T follicular helper cell (primary cell): ENCODE results near the gene EFCAB11.

Experiments
- DNase-seq: peaks from one replicate; pipeline ENCODE4 v3.0.0-alpha.2; 2020; ENCODE audit warnings: low read depth

Gene EFCAB11

DNA sequence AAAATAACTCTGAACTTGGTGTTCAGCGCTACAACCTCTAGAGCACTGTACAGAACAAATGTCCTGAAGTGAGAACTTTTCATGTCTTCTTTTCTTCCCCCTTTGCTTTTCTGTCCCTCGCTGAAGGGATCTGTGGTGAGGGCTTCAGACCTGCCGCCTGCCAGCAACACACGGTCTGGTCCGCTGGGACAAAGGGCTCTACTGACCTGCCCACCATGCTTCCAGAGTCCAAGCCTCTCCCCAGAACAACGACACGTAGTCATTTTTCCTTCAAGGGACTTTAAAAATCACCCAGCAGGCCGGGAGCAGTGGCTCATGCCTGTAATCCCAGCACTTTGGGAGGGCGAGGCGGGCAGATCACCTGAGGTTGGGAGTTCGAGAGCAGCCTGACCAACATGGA, 140.4 kb downstream of the EFCAB11 start:
- no peak for DNase-seq

DNA sequence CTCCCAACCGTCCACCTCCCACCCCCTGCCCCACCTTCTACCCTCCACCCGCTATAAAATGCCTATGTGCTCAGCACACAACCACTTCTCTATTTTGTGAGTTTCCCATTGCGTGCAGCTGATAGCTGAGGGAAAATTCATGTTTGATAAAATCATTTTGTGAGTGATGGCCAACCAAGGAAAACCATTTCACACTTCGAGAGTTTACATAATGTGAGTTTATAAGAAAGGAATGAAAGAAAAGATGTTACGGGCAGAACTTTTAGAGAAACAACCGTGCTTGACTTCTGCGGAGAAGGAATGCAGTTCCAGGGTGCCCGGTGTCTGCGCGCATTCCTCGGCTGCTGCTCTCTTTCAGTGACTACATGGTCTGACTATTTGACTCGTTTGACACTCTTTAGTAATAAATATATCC, 140.9 kb downstream of the EFCAB11 start:
- DNase-seq = no peak

DNA sequence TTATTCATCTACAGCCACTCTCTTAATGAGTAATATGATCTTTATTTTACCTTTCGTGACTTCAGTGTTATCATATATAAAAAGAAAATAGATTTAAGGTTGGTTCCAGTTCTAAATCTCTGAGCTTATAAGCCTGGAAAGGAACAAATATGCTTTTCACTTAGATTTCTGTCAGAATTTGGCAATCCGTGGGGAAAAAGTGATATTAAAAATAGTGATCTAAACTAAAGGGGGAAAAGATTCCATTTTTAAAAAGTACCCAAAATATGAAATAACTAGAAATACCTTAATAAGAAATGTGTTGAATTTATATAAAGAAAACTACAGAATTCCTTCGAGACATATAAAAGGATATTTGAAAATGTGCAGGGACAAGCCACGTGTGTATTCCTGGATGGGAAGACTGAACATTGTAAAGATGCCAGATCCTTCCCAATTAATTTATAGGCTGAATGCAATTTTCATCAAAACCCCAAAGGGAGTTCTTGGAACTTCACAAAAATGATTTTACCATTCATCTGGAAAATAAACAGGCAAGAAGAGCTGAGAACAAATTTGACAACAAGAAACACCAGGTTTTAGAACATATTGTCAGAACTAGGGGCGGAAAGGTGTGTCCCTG, 142.5 kb downstream of the EFCAB11 start:
- no peak for DNase-seq

DNA sequence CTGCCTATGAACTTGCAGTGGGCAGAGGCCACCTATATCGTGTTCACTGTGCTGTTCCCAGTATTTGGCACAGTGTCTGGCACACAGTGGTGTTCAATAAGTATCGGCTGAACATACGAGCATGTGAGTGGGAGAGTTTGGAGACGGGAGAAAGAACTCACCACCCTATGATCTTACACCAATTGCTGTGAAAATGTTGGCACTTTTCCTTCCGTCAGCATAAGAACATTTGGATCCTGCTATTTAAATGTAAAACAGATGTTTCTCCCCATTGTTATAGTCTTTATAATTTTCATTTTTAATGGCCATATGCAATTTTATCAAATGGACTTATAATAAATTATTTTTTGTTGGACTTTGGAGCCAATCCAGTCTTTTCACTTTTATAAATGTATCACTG, 144.4 kb downstream of the EFCAB11 start:
- DNase-seq = no peak

DNA sequence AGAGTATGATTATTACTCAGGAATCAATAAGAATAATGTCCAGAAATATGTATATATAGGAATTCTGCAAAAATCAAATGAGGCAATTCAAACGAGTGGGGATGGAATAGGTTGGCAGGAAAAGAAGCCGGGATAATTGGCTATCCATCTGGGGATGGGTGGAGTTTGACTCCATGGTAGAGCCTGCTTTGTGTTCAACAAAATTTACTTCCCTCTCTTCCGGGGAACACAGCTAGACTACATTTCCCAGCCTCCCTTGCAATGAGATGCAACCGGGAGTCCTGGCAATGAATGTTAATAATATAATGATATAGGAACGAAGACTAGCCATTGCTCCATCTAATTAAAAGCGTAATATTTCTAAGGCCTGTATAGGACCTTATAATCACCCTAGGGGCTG, 146.6 kb downstream of the EFCAB11 start:
- no peak for DNase-seq

DNA sequence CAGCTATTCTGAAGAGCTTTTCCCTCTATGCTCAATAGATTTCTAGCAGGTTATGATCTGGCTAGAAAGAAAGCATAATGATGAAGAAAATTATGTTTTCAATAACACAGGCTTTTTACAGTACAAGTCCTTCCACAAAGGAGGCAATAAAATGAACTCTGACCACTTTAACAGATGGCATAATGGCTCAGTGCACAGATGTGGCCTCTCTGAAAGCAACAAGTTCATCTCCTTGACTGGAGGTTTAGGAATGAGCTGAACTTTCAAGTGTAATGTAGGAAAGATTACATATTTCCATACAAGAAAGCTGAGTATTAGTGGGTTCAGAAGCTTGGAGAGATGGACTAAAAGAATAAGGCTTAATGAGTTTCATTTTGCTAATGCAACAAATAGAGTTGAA, 147.4 kb downstream of the EFCAB11 start:
- DNase-seq = no peak

DNA sequence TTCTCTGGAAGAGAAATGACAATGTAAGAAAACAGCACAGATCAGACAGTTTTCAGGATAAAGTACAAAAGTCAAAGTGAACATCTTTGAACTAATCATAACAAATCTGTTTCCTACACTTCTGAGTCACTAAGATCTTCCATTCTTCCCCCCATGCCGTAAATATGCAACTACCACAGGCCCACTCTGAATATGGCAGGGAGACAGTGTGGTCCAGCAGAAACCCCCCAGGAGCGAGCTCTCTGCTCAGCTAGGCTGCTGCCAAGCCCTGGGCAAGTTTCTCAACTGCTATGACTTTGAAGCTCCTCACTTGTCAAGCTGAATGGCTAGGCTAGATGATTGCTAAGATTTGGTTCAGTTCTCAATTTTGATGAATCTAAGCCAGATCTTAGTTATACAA, 148.1 kb downstream of the EFCAB11 start:
- no peak for DNase-seq

DNA sequence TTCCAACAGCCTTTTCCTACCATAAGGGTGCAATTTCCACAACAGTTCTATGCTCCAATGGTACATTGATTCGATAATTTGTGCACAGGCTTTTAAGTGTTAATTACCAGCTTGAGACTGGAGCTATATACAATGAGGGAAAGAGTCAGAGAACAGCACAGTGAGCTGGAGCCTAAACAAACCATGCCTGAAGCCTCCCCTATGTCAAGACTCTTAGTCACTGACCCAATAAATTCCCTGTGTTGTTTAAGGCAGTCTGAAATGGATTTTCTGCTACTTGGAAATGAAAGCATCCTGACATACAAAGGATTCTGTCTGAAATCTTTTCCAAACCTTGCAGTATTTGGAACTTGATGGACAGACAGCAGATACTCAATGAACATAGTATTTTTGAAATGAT, 149.0 kb downstream of the EFCAB11 start:
- DNase-seq = no peak

DNA sequence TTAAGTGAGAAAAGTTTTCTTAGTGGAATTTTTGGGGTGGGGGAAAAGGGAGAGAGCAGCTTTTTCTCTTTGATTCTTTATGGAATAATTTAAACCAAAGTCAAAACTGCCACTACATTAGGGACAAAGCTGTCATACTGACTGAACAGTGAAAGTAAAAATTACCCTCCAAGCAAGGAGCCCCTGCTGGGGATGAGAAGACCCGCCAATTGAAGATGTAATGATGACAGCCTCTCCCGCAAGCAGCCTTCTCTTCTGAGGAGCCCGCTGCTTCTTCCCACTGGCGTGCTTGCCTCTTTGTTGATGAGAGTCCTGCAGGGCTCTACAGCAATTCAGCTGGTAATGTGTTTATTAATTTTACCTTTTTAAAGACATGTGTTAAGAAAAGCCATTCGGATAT, 151.0 kb downstream of the EFCAB11 start:
- no peak for DNase-seq

DNA sequence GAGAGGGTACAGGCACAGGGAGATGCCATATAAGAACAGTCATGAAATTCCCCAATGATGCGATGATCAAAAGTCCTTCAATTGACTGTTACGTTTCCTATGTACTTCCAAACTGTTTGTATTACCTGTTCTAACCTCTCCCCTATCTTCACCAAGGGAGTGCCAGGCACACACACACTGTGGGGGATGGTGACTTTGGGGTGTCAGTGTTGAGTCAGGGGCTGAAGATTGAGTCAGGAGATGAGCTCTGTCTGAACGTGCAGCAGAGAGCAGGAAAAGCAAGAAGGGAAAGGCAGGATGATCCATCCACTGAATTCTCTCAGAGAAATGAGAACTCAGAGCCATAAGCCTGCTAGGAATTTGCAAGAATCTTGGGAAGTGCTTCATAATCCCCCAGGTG, 153.4 kb downstream of the EFCAB11 start:
- DNase-seq = no peak

DNA sequence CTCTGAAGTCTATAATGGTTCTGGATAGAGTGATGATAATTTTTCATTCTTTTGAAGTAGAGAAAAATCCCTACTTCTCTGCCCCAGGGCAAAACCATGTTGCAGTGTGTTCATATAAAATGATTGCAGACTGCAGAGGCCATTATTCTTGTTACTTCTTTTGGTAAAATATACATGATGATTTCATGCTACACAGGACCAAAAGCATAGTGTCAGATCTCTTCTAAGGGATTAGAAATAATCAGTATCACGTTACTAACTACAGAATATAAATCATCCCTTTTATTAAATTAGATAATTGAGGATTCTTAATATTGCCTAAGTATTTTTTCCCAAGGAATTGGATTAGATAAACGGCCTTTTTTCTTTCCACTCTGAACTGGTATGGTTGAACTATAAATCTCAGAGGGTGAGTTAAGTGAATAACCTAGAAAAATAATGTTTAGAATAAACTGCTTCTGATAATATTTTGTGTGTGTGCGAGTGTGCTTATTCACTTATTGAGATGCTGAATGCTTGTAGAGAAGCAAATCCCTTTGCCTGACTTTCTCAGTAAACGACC, 156.2 kb downstream of the EFCAB11 start:
- no peak for DNase-seq

DNA sequence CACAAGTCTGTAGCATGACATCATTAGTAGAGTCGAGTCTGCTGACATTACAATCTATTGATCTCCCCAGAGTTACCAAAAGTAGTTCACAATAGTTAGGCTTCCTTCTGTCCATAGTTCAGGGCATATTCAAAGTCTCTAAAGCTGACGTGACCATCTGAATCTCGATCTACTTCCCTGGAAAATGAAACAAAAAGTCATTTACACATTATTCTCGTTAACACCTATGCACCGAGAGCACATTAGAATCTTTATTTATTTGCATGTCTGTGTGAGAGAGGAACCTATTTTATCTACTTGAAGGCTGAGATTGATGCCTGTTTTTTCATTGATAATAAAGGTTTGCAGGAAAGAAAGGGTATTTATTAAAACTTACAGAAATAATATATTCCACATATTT, 157.4 kb downstream of the EFCAB11 start:
- DNase-seq = no peak

DNA sequence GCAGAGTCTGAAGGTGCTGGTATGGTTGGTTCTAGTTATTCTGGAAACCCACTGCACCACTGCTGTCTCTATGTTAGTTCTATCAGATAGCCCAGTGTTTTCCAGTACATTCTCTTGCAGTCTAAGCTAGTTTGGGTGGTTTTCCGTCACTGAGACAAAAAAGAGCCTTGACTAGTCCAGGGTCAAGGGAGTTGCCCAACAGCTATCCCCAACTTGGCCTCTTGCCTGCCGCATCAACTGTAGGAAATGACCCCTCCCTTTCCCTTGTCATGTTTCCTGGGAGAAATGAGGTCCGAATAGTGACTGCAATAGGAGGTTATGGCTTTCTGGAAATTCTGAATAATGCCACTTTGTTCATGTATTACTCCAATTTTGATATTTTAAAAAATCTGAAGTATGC, 160.4 kb downstream of the EFCAB11 start:
- DNase-seq = no peak

DNA sequence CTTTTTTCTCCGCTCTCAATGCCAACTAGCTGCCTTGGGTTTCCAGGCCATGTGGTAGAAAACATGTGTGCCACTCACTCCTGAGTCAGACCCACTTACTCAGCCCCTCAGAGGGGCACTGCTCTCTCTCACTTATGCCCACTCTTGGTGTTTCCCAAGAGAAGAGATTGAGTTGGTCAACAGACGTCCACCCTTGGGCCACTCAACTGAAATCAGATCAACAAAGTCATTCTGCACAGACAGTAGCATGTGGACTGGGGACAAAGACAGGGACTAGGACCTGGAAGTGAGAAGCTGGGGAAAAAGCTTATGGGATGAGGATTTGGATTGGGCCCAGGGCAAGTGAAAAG, 161.2 kb downstream of the EFCAB11 start:
- DNase-seq = no peak

DNA sequence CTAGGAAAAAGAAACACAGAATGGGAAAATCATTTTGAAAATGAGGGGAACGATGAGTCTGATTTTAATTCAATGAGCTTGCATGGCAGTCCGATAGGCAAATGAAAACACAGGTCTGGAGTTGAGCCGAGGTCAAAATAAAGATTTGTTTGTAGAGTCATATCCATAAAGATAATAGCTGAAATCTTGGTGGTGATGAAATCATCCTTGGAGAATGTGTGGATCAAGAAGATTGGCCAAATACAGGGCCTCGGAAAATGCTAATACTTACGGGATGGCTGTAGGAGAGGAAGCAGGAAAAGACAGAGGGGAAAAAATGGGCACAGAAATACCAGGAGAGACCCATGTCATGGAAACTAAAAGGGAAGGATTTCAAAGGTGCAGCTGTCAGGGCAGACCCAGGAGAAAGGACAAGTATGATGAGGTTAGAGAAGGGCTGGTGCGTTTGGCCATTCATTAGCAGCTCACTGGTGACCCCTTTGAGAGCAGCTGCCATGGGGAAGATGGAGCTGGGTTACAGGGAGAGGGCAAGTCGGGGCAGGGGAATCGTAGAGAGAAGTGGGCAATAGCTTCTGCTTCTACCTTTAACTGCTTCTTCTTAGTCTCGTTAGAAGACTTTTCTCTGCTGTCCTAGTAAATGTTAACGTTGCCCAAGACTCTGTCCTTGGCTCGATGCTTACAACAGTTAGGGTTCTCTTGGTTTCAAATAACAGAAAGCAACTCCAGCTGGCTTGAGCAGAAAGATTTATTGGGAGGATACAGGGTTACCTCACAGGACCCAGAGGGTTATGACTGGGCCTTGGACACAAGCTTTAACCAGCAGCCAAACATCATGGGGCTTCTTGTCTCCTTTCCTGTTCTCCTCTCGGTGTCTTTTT, 161.8 kb downstream of the EFCAB11 start:
- DNase-seq = no peak

DNA sequence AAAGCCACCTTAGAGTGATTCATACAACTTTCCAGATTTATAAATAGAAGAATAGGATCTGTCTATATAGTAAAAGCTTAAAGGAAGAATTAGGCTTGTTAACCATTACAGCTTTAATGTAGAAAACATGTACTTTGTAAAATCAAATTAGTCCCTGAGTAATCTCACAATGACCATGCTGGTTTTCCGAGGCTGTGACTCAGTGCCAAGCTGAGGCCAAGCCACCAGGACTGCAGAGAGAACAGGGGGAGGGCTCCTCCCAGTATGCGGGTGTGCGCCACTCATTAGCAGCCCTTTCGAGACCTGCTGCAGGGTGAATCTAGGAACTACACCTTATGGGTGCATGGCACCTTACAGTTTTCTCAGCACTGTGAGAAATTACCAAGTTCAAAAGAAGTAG, 167.0 kb downstream of the EFCAB11 start:
- DNase-seq = no peak

DNA sequence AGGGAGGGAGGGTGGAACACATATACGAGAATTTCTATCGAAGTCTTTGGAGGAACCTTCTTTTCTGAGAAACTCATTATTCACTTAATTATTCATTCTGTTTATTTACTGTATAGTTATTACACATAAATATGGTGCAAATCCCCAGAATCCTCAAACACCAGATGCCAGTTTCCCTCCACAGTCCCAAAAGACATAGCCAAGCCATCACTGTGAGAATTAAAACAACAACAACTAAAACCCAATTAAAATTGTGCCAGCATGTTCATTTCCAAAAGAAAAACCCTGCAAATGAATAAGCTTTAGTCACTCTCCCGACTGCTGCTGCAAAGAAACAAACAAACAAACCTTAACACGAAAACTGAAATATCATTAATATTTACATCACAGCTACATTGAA, 173.5 kb downstream of the EFCAB11 start:
- DNase-seq = no peak

DNA sequence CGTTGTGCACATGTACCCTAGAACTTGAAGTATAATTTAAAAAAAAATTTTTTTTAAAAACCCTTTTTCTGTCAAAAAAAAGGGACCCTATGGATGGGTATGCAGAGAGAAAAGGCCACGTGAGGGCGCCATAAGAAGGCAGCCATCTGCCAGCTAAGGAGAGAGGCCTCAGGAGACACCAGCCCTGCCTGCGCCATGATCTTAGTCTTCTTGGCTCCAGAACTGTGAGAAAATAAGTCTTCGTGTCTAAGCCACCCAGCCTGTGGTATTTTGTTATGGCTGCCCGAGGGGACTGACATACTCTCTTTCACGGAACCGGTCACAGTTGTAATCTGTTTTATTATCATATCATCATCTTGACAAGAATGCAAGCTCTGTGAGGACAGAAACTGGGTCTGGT, 174.8 kb downstream of the EFCAB11 start:
- DNase-seq = no peak

DNA sequence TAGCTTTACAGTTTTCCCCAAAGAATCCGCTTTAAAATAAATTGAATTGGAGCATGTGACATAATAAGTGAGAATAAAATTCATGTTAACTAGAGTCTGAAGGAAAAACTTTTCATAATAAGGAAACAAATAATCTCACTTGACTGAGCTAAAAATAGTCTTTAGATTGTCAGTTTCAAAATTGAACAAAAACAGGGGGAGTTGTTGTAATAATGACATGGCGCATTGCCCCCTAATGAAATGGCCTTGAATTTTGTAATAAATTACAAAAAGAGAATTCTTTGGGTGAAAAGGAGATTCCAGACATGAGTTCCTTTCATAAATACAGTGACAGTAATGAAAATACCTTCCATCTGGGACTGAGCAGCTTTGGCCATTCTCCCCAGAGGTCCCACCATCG, 178.6 kb downstream of the EFCAB11 start:
- no peak for DNase-seq

DNA sequence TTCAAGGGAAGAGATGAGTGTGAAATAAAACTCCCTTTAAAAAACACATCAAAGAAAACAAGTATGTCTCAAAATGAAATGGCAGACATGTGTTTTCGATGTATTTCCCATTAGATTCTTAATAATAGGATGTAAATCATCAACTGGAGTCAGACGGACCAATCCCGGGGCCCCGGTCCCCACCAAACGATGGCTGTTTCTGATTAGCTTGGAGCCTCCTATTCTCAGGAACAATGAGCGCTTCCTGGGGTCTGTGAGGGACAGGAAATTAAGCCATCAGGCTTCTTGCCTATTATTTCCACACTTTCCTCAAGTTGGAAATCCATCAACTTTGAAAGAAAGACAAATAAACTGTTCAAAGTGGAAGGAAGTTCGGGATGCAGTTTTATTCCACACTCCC, 179.4 kb downstream of the EFCAB11 start:
- DNase-seq = no peak

DNA sequence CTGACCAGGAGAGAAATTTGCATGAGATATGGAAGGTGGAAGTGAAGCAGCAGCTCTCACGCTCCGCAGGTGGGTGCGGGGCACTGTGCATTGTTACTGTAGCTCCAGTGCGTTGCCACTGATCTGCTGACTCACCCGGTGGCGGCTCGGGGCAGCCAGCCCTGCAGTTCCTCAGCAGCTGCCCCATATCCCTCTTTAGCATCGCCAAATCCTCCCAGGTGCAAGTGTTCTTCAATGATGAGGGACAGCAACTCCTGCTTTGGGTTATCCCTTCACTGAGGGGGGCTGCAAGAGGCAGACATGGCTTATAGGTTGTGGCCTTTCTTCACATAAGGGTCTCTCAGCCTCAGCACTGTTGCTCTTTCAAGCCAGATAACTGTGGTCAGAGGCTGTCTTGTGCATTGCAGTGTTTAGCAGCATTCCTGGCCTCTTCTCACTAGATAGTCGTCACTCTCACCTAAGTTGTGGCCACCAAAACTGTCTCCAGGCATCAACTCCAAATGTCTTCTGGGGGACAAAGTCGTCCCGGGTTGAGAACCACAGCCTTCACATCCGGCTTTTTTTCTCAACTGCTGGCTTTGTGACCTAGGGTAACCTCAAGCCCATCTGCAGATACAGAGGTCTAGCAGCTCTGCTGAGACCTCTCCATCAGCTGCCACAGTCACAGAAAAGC, 180.8 kb downstream of the EFCAB11 start:
- DNase-seq = peak; percentile 13

DNA sequence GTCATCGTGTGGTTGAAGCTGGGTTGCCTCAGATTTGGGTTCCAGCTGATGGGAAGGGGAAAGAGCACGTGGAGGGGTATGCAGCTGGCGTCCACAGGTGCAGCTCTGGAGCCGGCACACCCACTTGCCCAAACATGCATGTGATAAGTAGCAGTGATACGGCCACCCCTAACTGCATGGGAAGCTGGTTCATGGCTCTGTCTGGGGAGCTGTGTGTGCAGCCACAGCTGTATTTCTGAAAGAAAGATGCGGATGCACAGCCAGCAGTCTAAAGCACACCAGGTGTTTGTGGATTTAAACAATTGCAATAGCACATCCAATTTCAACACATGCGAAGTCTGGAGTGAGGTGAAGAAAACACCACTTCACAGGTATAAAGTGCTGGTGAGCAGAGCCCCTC, 181.4 kb downstream of the EFCAB11 start:
- no peak for DNase-seq

DNA sequence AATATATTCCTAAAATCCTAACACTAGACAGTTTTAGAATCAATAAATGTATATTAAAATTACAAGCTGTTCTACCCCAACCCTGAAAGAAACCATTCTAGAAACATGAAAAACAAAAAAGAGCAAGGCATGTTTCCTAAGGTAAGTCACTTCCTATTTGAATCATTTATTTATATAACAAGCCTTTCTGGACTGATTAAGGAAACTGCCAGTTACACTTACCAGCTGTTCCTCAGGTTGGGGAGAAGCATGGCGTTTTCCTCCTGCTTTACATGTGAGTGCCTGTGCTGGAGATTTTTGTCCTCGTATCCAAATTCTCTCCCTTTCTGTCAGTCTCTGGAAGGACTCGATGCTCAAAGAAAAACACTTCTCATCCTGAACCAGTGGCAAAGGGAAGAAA, 183.3 kb downstream of the EFCAB11 start:
- no peak for DNase-seq
